Activated effector memory CD4-positive, alpha-beta T cell treated with Interleukin-2 at 50 U/mL for 16 hours (primary cell): ENCODE data around the gene AIM2.
A peak's percentile ranks its signal among the peaks of the same experiment; 100 is the strongest.

Experiments
- DNase-seq: peaks from one replicate; pipeline ENCODE4 v3.0.0-alpha.2; 2020

AIM2 gene

GRCh38 chr1:159014003-159014571 lies 62.5 kb downstream of the AIM2 start:
- no peak for DNase-seq

GRCh38 chr1:159012495-159012894 lies 64.1 kb downstream of the AIM2 start:
- DNase-seq, result peak; percentile 16
